DOHH2 (cell line): ENCODE measurements around the gene CFAP107.

Experiments used
- CTCF ChIP-seq: fragments of 200-600 bp; sonication (generic); IDR thresholded peaks from one replicate; pipeline ENCODE4 v1.5.1; 2014; ENCODE audit warnings: antibody characterized with exemption, mild to moderate bottlenecking, low read depth, low read length; ENCODE audit not compliant: poor library complexity, severe bottlenecking
- EZH2phosphoT487 ChIP-seq: fragments of 200-600 bp; sonication (generic); IDR thresholded peaks from 2 replicates; pipeline ENCODE4 v1.6.1; 2017; ENCODE audit warnings: borderline replicate concordance, mild to moderate bottlenecking, antibody characterized with exemption, low read length, moderate library complexity, mixed read lengths

- no peak for TF ChIP-seq CTCF
- TF ChIP-seq EZH2phosphoT487, result no peak
These were observed 63.9 kb downstream of the CFAP107 start for GRCh38 chr1:12809933-12810332.
